HCT116 (cell line): Measurements from ENCODE around the gene SLC35G2.
"Not testable (repeated sequence)": the region's sequence is repeated elsewhere in the genome, so short reads cannot be mapped to it uniquely, and the experiment has no call there.

Experiments
- EGR1 ChIP-seq: IDR thresholded peaks from 2 replicates; pipeline ENCODE4 v1.6.1; 2012; ENCODE audit warnings: low read depth
- POLR2A ChIP-seq: IDR thresholded peaks from 2 replicates; pipeline ENCODE4 v1.7.0; 2011; ENCODE audit warnings: borderline replicate concordance; ENCODE audit not compliant: insufficient read depth, insufficient read length; ENCODE audit errors: extremely low read depth
- RAD21 ChIP-seq: IDR thresholded peaks from 2 replicates; pipeline ENCODE4 v1.6.1; 2012; ENCODE audit warnings: low read depth, mild to moderate bottlenecking
- TF ChIP-seq, protein P1 (sequence below), 3 experiments: fragments of 200-600 bp in 1 of 3; sonication (generic) in 1 of 3; IDR thresholded peaks in 2 of 3; conservative IDR thresholded peaks in 1 of 3; 2 replicates each; pipeline ENCODE4 v1.5.1; 2012 to 2017; ENCODE audit warnings: low read depth in 2 of 3, low read length in 2 of 3, antibody characterized with exemption in 1 of 3, borderline replicate concordance in 1 of 3, control low read depth in 1 of 3, mild to moderate bottlenecking in 1 of 3, mixed read lengths in 1 of 3, mixed run types in 1 of 3, moderate library complexity in 1 of 3; ENCODE audit not compliant: insufficient read depth in 1 of 3

DNA sequence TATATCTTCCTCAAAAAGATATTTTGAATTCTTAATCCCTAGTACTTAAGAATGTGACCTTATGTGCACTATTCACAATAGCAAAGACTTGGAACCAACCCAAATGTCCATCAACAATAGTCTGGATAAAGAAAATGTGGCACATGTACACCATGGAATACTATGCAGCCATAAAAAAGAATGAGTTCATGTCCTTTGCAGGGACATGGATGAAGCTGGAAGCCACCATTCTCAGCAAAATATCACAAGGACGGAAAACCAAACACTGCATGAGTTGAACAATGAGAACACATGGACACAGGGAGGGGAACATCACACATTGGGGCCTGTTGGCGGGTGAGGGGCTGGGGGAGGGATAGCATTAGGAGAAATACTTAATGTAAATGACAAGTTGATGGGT lies 60.6 kb downstream of the SLC35G2 start:
- TF ChIP-seq, protein P1, sequence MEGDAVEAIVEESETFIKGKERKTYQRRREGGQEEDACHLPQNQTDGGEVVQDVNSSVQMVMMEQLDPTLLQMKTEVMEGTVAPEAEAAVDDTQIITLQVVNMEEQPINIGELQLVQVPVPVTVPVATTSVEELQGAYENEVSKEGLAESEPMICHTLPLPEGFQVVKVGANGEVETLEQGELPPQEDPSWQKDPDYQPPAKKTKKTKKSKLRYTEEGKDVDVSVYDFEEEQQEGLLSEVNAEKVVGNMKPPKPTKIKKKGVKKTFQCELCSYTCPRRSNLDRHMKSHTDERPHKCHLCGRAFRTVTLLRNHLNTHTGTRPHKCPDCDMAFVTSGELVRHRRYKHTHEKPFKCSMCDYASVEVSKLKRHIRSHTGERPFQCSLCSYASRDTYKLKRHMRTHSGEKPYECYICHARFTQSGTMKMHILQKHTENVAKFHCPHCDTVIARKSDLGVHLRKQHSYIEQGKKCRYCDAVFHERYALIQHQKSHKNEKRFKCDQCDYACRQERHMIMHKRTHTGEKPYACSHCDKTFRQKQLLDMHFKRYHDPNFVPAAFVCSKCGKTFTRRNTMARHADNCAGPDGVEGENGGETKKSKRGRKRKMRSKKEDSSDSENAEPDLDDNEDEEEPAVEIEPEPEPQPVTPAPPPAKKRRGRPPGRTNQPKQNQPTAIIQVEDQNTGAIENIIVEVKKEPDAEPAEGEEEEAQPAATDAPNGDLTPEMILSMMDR (IDR thresholded peaks at IDR 0.05 in 2 of 3, conservative IDR thresholded peaks at IDR 0.05 in 1 of 3; ENCODE audit: borderline replicate concordance in 1 of 3, insufficient read depth in 1 of 3, low read depth in 2 of 3, low read length in 2 of 3), result not testable (repeated sequence)
- not testable (repeated sequence) for TF ChIP-seq POLR2A, RAD21, EGR1
